ENCODE results near the gene KLHL28.

The KLHL28 gene

DNA sequence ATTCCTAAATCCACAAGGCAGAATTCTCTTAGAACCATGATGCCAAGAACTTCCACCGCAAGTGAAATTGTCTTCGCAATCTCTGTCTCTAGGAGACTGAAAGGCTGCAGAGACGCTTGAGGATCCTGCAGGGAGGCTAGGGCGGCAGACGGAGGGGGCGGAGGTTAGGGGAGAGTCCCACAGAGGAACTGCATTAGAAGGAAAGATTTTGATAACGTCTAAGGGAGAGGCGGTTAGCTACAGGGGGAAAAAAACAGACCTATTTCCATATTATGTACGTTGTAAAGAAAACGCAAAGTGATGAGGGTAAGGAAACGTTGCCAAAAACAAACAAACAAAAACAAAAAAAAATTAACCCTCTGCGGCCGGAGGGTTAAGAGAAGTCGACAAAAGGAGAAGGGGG, 595 bp downstream of the KLHL28 start:
- Histone ChIP-seq H3K9me3 (ENCODE audit: control insufficient read depth in 2 of 2, low read length in 2 of 2) (no peaks in the 10 kb centered on the region), H3K27ac (ENCODE audit: low read depth in 2 of 2, low read length in 2 of 2) (peak overlapping the region; percentile 87 to 97), H3K4me1 (ENCODE audit: control insufficient read depth in 2 of 2, insufficient read depth in 2 of 2, low read length in 2 of 2) (peaks cover 8 to 22% of the 10 kb centered on the region in 2 donors), H3K27me3 (ENCODE audit: control insufficient read depth in 2 of 2, insufficient read depth in 2 of 2, low read length in 2 of 2) (no peaks in the 10 kb centered on the region), H3K4me3 (ENCODE audit: low read length in 2 of 2) (peak overlapping the region; percentile 95 to 100), H3K36me3 (ENCODE audit: control insufficient read depth in 2 of 2, insufficient read depth in 2 of 2, low read length in 2 of 2) (peaks cover 0 to 3% of the 10 kb centered on the region in 2 donors), H3K9ac (ENCODE audit: low read depth in 1 of 2, low read length in 2 of 2) (peak overlapping the region; percentile 74 to 100)

DNA sequence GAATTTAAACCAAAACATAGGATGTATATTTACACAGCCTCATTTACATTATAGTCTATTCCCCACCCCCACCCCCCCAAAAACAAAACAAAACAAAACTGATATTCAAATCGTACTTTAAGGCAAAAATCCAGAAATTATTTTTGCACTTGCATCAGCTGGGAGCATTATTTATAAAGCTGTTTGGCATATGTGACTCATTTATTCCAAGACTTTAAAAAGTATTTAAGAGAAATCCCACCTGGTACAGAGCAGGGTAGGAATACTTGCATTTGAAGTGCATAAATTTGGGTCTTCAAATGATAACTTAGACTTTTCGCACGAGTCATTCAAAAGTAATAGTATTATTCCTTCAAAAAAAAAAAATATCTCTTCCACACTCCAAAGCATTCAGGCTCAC, 1.1 kb downstream of the KLHL28 start:
- Histone ChIP-seq H3K36me3 (ENCODE audit: control insufficient read depth in 2 of 2, insufficient read depth in 2 of 2, low read length in 2 of 2) (peaks cover 0 to 3% of the 10 kb centered on the region in 2 donors), H3K27me3 (ENCODE audit: control insufficient read depth in 2 of 2, insufficient read depth in 2 of 2, low read length in 2 of 2) (no peaks in the 10 kb centered on the region), H3K27ac (ENCODE audit: low read depth in 2 of 2, low read length in 2 of 2) (peak overlapping the region; percentile 87 to 97), H3K9me3 (ENCODE audit: control insufficient read depth in 2 of 2, low read length in 2 of 2) (no peaks in the 10 kb centered on the region), H3K9ac (ENCODE audit: low read depth in 1 of 2, low read length in 2 of 2) (peak overlapping the region; percentile 74 to 100), H3K4me3 (ENCODE audit: low read length in 2 of 2) (peak overlapping the region; percentile 95 to 100), H3K4me1 (ENCODE audit: control insufficient read depth in 2 of 2, insufficient read depth in 2 of 2, low read length in 2 of 2) (peaks cover 8 to 22% of the 10 kb centered on the region in 2 donors)

DNA sequence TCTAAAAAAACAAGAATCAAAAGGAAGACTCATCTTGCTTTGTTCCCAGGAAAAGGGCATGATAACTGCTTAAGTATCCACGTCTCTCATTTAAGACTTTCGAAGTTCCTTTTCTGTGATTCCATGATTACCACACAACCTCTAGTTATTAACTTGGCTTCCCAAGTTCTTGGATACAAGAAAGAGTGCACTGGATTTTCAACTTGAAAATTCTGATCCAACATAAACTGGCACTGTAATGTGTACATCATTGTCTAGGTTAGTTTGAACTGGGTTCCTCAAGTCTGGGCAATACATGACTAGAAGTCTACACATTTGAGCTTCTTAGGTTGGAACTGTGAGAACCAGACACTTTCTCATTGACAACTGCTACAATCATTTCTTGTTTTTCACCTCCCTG, 1.6 kb downstream of the KLHL28 start:
- H3K4me3 ChIP-seq (ENCODE audit: low read length in 2 of 2), result peak overlapping the region; percentile 54 to 100
- H3K27ac ChIP-seq (ENCODE audit: low read depth in 2 of 2, low read length in 2 of 2), result no peak overlapping the region
- peaks cover 8 to 22% of the 10 kb centered on the region in 2 donors for H3K4me1 ChIP-seq (ENCODE audit: control insufficient read depth in 2 of 2, insufficient read depth in 2 of 2, low read length in 2 of 2)
- no peak overlapping the region for H3K9ac ChIP-seq (ENCODE audit: low read depth in 1 of 2, low read length in 2 of 2)
- peaks cover 0 to 3% of the 10 kb centered on the region in 2 donors for H3K36me3 ChIP-seq (ENCODE audit: control insufficient read depth in 2 of 2, insufficient read depth in 2 of 2, low read length in 2 of 2)
- H3K27me3 ChIP-seq (ENCODE audit: control insufficient read depth in 2 of 2, insufficient read depth in 2 of 2, low read length in 2 of 2), result no peaks in the 10 kb centered on the region
- no peaks in the 10 kb centered on the region for H3K9me3 ChIP-seq (ENCODE audit: control insufficient read depth in 2 of 2, low read length in 2 of 2)

DNA sequence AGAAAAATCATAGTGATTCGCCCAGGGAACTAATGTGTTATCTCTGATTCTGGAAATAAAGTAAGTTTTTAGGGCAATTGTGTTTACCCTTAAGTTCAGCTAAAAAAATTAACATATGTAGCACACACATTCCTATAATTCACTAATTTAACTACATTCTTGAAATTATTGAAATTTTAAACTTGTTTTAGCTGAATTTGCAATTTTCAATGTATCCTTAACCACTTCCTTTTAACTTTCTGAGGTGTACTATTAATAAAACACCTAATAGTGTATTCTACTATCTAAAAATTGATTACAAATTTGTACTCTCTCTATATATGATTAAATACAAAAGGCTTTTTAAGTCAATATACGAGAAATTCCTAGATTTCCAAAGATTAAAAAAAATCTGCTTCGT, 2.2 kb downstream of the KLHL28 start:
- Histone ChIP-seq H3K36me3 (ENCODE audit: control insufficient read depth in 2 of 2, insufficient read depth in 2 of 2, low read length in 2 of 2) (peaks cover 0 to 3% of the 10 kb centered on the region in 2 donors), H3K4me3 (ENCODE audit: low read length in 2 of 2) (peak overlapping the region in 1 of 2 donors; percentile 100), H3K9me3 (ENCODE audit: control insufficient read depth in 2 of 2, low read length in 2 of 2) (no peaks in the 10 kb centered on the region), H3K4me1 (ENCODE audit: control insufficient read depth in 2 of 2, insufficient read depth in 2 of 2, low read length in 2 of 2) (peaks cover 8 to 22% of the 10 kb centered on the region in 2 donors), H3K9ac (ENCODE audit: low read depth in 1 of 2, low read length in 2 of 2) (no peak overlapping the region), H3K27ac (ENCODE audit: low read depth in 2 of 2, low read length in 2 of 2) (no peak overlapping the region), H3K27me3 (ENCODE audit: control insufficient read depth in 2 of 2, insufficient read depth in 2 of 2, low read length in 2 of 2) (no peaks in the 10 kb centered on the region)

DNA sequence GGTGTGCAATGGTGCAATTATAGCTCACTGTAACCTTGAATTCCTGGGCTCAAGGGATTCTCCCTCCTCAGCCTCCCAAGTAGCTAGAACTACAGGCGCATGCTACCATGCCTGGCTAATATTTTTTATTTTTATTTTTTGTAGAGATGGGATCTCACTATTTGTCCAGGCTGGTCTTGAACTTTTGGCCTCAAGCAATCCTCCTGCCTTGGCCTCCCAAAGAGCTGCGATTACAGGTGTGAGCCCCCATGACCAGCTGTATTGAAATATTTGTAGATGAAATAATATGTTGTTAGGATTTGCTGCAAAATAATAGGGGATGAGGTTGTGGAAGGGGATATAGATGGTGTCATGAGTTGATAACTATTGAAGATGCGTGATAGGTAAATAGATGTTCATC, 4.9 kb downstream of the KLHL28 start:
- Histone ChIP-seq H3K9ac (ENCODE audit: low read depth in 1 of 2, low read length in 2 of 2) (no peak overlapping the region), H3K4me3 (ENCODE audit: low read length in 2 of 2) (no peak overlapping the region), H3K27ac (ENCODE audit: low read depth in 2 of 2, low read length in 2 of 2) (no peak overlapping the region), H3K27me3 (ENCODE audit: control insufficient read depth in 2 of 2, insufficient read depth in 2 of 2, low read length in 2 of 2) (no peaks in the 10 kb centered on the region), H3K9me3 (ENCODE audit: control insufficient read depth in 2 of 2, low read length in 2 of 2) (no peaks in the 10 kb centered on the region), H3K4me1 (ENCODE audit: control insufficient read depth in 2 of 2, insufficient read depth in 2 of 2, low read length in 2 of 2) (peaks cover 3 to 10% of the 10 kb centered on the region in 2 donors), H3K36me3 (ENCODE audit: control insufficient read depth in 2 of 2, insufficient read depth in 2 of 2, low read length in 2 of 2) (no peaks in the 10 kb centered on the region)

DNA sequence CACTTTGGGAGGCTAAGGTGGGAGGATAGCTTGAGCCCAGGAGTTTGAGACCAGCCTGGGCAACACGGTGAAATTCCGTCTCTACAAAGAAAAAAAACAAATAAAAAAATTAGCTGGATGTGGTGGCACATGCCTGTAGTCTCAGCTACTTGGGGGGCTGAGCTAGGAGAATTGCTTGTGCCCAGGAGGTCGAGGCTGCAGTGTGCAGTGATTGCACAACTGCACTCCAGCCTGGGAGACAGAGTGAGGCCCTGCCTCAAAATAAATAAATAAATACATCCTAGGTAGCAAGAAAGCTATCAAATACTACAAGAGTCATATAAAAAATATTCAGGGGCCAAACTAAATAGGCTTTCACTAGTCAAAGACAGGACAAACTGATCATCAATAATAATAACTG, 6.2 kb downstream of the KLHL28 start:
- no peak overlapping the region for H3K9ac ChIP-seq (ENCODE audit: low read depth in 1 of 2, low read length in 2 of 2)
- no peak overlapping the region for H3K4me3 ChIP-seq (ENCODE audit: low read length in 2 of 2)
- H3K36me3 ChIP-seq (ENCODE audit: control insufficient read depth in 2 of 2, insufficient read depth in 2 of 2, low read length in 2 of 2), result peaks cover 0 to 2% of the 10 kb centered on the region in 2 donors
- no peak overlapping the region for H3K27ac ChIP-seq (ENCODE audit: low read depth in 2 of 2, low read length in 2 of 2)
- no peaks in the 10 kb centered on the region for H3K9me3 ChIP-seq (ENCODE audit: control insufficient read depth in 2 of 2, low read length in 2 of 2)
- peaks cover 3 to 6% of the 10 kb centered on the region in 2 donors for H3K4me1 ChIP-seq (ENCODE audit: control insufficient read depth in 2 of 2, insufficient read depth in 2 of 2, low read length in 2 of 2)
- no peaks in the 10 kb centered on the region for H3K27me3 ChIP-seq (ENCODE audit: control insufficient read depth in 2 of 2, insufficient read depth in 2 of 2, low read length in 2 of 2)

DNA sequence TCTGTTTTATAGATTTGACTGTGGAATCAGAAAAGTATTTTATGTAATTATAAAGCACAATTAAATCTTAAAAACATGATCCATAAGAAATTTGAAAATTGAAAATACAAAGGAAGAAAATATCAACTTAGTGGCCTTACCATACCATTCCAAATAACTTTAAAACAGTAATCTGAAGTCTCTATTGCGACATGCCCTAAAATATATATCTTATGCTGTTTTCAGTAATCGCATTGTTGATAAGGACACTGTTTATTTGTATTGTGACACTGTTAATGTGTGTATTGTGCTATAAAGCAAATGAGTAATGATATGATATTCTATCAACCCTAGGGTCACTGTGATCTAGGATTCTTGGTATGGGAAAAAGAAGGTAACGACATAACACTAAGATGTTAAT, 7.0 kb downstream of the KLHL28 start:
- no peaks in the 10 kb centered on the region for H3K4me1 ChIP-seq (ENCODE audit: control insufficient read depth in 2 of 2, insufficient read depth in 2 of 2, low read length in 2 of 2)
- H3K36me3 ChIP-seq (ENCODE audit: control insufficient read depth in 2 of 2, insufficient read depth in 2 of 2, low read length in 2 of 2), result peaks cover 0 to 2% of the 10 kb centered on the region in 2 donors
- H3K9me3 ChIP-seq (ENCODE audit: control insufficient read depth in 2 of 2, low read length in 2 of 2), result no peaks in the 10 kb centered on the region
- H3K27me3 ChIP-seq (ENCODE audit: control insufficient read depth in 2 of 2, insufficient read depth in 2 of 2, low read length in 2 of 2), result no peaks in the 10 kb centered on the region
- H3K9ac ChIP-seq (ENCODE audit: low read depth in 1 of 2, low read length in 2 of 2), result no peak overlapping the region
- H3K27ac ChIP-seq (ENCODE audit: low read depth in 2 of 2, low read length in 2 of 2), result no peak overlapping the region
- no peak overlapping the region for H3K4me3 ChIP-seq (ENCODE audit: low read length in 2 of 2)

DNA sequence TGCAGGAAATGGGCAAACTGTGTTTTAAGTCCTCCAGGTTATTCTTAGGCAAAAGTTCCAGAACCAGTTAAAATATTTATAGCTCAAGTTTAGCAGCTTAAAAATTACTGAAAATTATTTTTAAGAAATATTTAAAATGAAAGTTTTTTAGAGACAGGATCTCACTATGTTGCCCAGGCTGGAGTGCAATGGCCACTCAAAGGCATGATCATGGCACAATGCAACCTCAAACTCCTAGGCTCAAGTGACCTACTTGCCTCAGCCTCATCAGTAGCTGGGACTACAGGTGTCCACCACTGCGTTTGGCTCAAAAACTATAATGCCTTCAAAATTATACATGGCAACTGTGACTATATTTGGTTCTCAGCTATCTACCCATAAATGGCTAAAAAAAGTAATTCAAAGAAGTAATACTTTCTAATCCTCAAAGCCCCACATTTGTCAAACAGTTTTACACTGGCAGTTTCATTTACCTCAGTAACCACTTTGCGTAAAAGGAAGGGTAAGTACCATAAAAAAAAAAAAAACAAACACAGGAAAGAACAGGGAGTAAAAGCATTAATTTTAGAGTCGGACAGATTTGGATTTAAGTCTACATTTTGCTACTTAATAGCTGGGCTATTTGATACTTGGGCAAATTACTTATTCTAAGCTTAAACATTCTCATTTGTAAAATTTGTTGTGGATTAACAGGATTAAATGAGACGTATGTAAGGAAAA, 9.2 kb downstream of the KLHL28 start:
- Histone ChIP-seq H3K9me3 (ENCODE audit: control insufficient read depth in 2 of 2, low read length in 2 of 2) (no peaks in the 10 kb centered on the region), H3K36me3 (ENCODE audit: control insufficient read depth in 2 of 2, insufficient read depth in 2 of 2, low read length in 2 of 2) (peaks cover 0 to 2% of the 10 kb centered on the region in 2 donors), H3K9ac (ENCODE audit: low read depth in 1 of 2, low read length in 2 of 2) (no peak overlapping the region)

DNA sequence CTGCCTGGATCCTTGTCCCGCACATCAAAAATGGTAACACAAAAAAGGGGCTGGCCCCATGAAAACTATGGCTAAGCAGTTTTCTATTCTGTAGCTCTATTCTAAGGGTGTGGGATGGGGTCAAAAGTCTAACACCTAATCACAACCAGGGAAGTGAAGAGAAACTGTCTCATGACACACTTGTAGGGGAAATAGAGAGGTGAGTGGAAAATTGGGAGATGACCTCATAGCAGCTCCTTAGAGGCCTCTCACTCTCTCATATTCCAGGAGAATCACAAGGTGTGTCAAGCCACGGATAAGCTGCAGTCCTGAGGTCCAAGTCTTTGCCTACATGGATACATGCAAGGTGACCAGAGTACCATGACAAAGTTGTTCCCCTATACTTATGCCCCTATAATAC, 10.7 kb downstream of the KLHL28 start:
- H3K4me3 ChIP-seq (ENCODE audit: low read length in 2 of 2), result no peak overlapping the region
- no peaks in the 10 kb centered on the region for H3K4me1 ChIP-seq (ENCODE audit: control insufficient read depth in 2 of 2, insufficient read depth in 2 of 2, low read length in 2 of 2)
- H3K27me3 ChIP-seq (ENCODE audit: control insufficient read depth in 2 of 2, insufficient read depth in 2 of 2, low read length in 2 of 2), result no peaks in the 10 kb centered on the region
- no peaks in the 10 kb centered on the region for H3K9me3 ChIP-seq (ENCODE audit: control insufficient read depth in 2 of 2, low read length in 2 of 2)
- H3K36me3 ChIP-seq (ENCODE audit: control insufficient read depth in 2 of 2, insufficient read depth in 2 of 2, low read length in 2 of 2), result peaks cover 0 to 2% of the 10 kb centered on the region in 2 donors
- H3K9ac ChIP-seq (ENCODE audit: low read depth in 1 of 2, low read length in 2 of 2), result no peak overlapping the region
- no peak overlapping the region for H3K27ac ChIP-seq (ENCODE audit: low read depth in 2 of 2, low read length in 2 of 2)

More for the DNA sequence above, 9.2 kb downstream of the KLHL28 start:
- Histone ChIP-seq H3K27ac (ENCODE audit: low read depth in 2 of 2, low read length in 2 of 2) (no peak overlapping the region), H3K4me3 (ENCODE audit: low read length in 2 of 2) (no peak overlapping the region), H3K27me3 (ENCODE audit: control insufficient read depth in 2 of 2, insufficient read depth in 2 of 2, low read length in 2 of 2) (no peaks in the 10 kb centered on the region), H3K4me1 (ENCODE audit: control insufficient read depth in 2 of 2, insufficient read depth in 2 of 2, low read length in 2 of 2) (no peaks in the 10 kb centered on the region)

DNA sequence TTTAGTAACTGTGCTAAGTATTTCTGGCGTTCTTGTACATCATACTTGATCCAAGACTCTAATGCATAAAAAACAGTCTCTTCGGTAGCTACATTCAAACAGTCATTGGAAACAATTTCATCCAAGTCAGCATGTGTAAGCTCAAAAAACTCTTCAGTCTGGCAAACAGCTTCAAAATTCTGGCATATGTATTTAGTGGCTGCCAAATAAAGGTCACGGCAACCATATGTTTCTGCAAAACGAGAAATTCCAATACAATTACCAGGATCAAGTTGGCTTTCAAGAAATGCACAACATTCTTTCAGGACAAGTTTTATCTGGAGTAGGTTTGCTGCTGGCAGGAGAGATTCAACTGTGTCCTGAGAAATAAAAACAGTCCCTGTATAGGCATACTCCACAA, 16.5 kb downstream of the KLHL28 start:
- Histone ChIP-seq H3K9ac (ENCODE audit: low read depth in 1 of 2, low read length in 2 of 2) (no peak overlapping the region), H3K4me1 (ENCODE audit: control insufficient read depth in 2 of 2, insufficient read depth in 2 of 2, low read length in 2 of 2) (no peaks in the 10 kb centered on the region), H3K36me3 (ENCODE audit: control insufficient read depth in 2 of 2, insufficient read depth in 2 of 2, low read length in 2 of 2) (peaks cover 16 to 18% of the 10 kb centered on the region in 2 donors), H3K27ac (ENCODE audit: low read depth in 2 of 2, low read length in 2 of 2) (no peak overlapping the region), H3K27me3 (ENCODE audit: control insufficient read depth in 2 of 2, insufficient read depth in 2 of 2, low read length in 2 of 2) (no peaks in the 10 kb centered on the region), H3K9me3 (ENCODE audit: control insufficient read depth in 2 of 2, low read length in 2 of 2) (no peaks in the 10 kb centered on the region), H3K4me3 (ENCODE audit: low read length in 2 of 2) (no peak overlapping the region)
